GM12873 (cell line): Measurements from ENCODE around the gene BMAL2.

ENCODE experiments used
- CTCF ChIP-seq: IDR thresholded peaks from 2 replicates; pipeline ENCODE4 v1.5.1; 2012; ENCODE audit warnings: low read depth, mild to moderate bottlenecking, moderate library complexity, low read length, control low read depth; ENCODE audit not compliant: insufficient read depth; ENCODE audit errors: missing control alignments

BMAL2 gene

GRCh38 chr12:27334721-27335082 is 2.1 kb downstream of the BMAL2 start:
- no peak for TF ChIP-seq CTCF

- TF ChIP-seq CTCF: no peak
Measured at GRCh38 chr12:27335364-27336281, 3.0 kb downstream of the BMAL2 start.

GRCh38 chr12:27336282-27336653 is 3.6 kb downstream of the BMAL2 start:
- TF ChIP-seq CTCF: no peak

GRCh38 chr12:27337376-27337775 is 4.7 kb downstream of the BMAL2 start:
- no peak for TF ChIP-seq CTCF

- TF ChIP-seq CTCF: no peak
Measured at GRCh38 chr12:27338473-27338872, 5.8 kb downstream of the BMAL2 start.

GRCh38 chr12:27340971-27341370 is 8.3 kb downstream of the BMAL2 start:
- no peak for TF ChIP-seq CTCF

- no peak for TF ChIP-seq CTCF
Measured at GRCh38 chr12:27342536-27342935, 9.9 kb downstream of the BMAL2 start.
